OCI-LY1 (cell line): Measurements from ENCODE around the gene HOXD10.

Source experiments
- H2AFZ ChIP-seq: fragments of 200-600 bp; sonication (generic), shearing (Covaris generic); 2 replicates; pipeline ENCODE4 v1.6.0; 2014; ENCODE audit warnings: antibody characterized with exemption, mild to moderate bottlenecking, low read length
- H3F3A ChIP-seq: fragments of 200-600 bp; sonication (generic), shearing (Covaris generic); 2 replicates; pipeline ENCODE4 v1.6.0; 2014; ENCODE audit warnings: mild to moderate bottlenecking, antibody characterized with exemption, low read length, moderate library complexity; ENCODE audit not compliant: insufficient read depth
- H3K27ac ChIP-seq: fragments of 200-600 bp; sonication (generic); 2 replicates; pipeline ENCODE4 v1.5.1; 2014; ENCODE audit warnings: low read length, mixed run types, mild to moderate bottlenecking, low read depth; ENCODE audit not compliant: poor library complexity, severe bottlenecking
- H3K27me3 ChIP-seq: fragments of 200-600 bp; sonication (generic); 2 replicates; pipeline ENCODE4 v1.6.0; 2014; ENCODE audit warnings: antibody characterized with exemption, mild to moderate bottlenecking, low read length, moderate library complexity; ENCODE audit not compliant: insufficient read depth
- H3K36me3 ChIP-seq: fragments of 200-600 bp; sonication (generic); 2 replicates; pipeline ENCODE4 v1.6.1; 2014; ENCODE audit warnings: mild to moderate bottlenecking, antibody characterized with exemption, low read length, moderate library complexity, mixed read lengths; ENCODE audit not compliant: insufficient read depth
- H3K4me1 ChIP-seq: fragments of 200-600 bp; sonication (generic); 2 replicates; pipeline ENCODE4 v1.5.1; 2014; ENCODE audit warnings: mild to moderate bottlenecking, low read length, moderate library complexity; ENCODE audit not compliant: insufficient read depth, severe bottlenecking
- H3K4me2 ChIP-seq: fragments of 200-600 bp; sonication (generic), shearing (Covaris generic); 2 replicates; pipeline ENCODE4 v1.6.1; 2014; ENCODE audit warnings: low read length
- H3K4me3 ChIP-seq: fragments of 200-600 bp; sonication (generic); 2 replicates; pipeline ENCODE4 v1.5.1; 2014; ENCODE audit warnings: low read length, low read depth, mild to moderate bottlenecking, mixed read lengths; ENCODE audit not compliant: poor library complexity, severe bottlenecking
- H3K79me2 ChIP-seq: fragments of 200-600 bp; shearing (Covaris generic); 2 replicates; pipeline ENCODE4 v1.6.1; 2016; ENCODE audit warnings: mixed run types, low read length, mixed read lengths; ENCODE audit not compliant: insufficient read depth
- H3K9ac ChIP-seq: fragments of 200-600 bp; sonication (generic), shearing (Covaris generic); 2 replicates; pipeline ENCODE4 v1.6.1; 2014; ENCODE audit warnings: mild to moderate bottlenecking, low read length, mixed read lengths
- H3K9me2 ChIP-seq: fragments of 200-600 bp; sonication (generic), shearing (Covaris generic); 2 replicates; pipeline ENCODE4 v1.6.1; 2014; ENCODE audit warnings: low read depth, mild to moderate bottlenecking, low read length, mixed read lengths
- H3K9me3 ChIP-seq: fragments of 200-600 bp; shearing (Covaris generic); 2 replicates; pipeline ENCODE4 v1.6.1; 2014; ENCODE audit warnings: low read length, mixed read lengths
- H4K20me1 ChIP-seq: fragments of 200-600 bp; sonication (generic), shearing (Covaris generic); 2 replicates; pipeline ENCODE4 v1.6.0; 2016; ENCODE audit warnings: mild to moderate bottlenecking, low read length; ENCODE audit not compliant: insufficient read depth
- EZH2 ChIP-seq: fragments of 200-600 bp; sonication (generic), shearing (Covaris generic); IDR thresholded peaks from 2 replicates; pipeline ENCODE4 v1.8.0; 2017; ENCODE audit warnings: borderline replicate concordance, mixed run types, mild to moderate bottlenecking, antibody characterized with exemption, low read length, moderate library complexity, mixed read lengths
- TF ChIP-seq, protein P1 (sequence below): fragments of 200-600 bp; sonication (generic), shearing (Covaris generic); IDR thresholded peaks from 2 replicates; pipeline ENCODE4 v1.5.1; 2017; ENCODE audit warnings: mild to moderate bottlenecking, antibody characterized with exemption, low read length, moderate library complexity, mixed read lengths

HOXD10 gene

DNA sequence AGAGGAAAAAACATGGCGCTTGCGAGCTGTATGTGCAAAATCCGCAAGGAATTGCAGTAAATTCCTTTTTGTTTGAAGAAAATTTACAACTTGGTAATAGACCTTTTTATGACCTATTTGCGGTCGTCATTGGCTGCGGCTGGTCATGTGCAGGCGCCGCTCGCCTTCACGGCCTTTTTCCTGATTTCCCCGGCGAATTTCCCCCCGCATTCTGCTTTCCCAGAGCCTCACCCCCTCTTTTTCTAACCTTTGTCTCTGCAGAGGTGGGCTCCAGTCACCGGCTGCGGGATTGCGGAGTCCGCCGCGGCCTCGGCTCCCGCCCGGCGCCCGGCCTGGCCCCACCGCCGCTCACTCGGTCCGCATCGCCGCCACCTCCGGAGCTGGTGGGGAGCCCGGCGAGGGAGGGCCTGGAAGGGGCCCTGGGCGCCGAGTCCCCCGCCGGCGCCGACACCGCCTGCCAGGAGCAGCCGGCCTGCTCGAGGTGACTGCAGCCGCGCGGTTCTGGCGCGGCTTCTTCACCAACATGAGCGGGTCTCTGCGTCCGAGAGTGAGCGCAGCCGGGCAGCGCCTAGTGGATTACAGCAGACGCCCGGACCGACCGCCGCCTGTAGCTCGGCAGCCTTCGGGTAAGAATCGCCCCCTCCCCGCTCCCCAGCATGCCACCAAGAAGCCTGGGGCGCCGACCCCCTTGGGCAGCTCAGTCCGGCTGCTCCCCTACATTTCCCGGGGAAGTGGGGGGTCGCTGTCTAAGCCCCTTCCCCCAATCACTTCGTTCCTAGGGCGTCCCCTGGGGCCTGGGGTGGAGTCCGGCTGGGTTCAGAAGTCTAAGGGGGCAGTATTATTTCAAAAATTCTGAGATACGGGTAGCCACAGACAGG, 20.0 kb downstream of the HOXD10 start:
- H3K27ac ChIP-seq: no peak overlapping the region
- no peak overlapping the region for H3K4me3 ChIP-seq
- H2AFZ ChIP-seq: no peak overlapping the region
- TF ChIP-seq, protein P1, sequence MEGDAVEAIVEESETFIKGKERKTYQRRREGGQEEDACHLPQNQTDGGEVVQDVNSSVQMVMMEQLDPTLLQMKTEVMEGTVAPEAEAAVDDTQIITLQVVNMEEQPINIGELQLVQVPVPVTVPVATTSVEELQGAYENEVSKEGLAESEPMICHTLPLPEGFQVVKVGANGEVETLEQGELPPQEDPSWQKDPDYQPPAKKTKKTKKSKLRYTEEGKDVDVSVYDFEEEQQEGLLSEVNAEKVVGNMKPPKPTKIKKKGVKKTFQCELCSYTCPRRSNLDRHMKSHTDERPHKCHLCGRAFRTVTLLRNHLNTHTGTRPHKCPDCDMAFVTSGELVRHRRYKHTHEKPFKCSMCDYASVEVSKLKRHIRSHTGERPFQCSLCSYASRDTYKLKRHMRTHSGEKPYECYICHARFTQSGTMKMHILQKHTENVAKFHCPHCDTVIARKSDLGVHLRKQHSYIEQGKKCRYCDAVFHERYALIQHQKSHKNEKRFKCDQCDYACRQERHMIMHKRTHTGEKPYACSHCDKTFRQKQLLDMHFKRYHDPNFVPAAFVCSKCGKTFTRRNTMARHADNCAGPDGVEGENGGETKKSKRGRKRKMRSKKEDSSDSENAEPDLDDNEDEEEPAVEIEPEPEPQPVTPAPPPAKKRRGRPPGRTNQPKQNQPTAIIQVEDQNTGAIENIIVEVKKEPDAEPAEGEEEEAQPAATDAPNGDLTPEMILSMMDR: no peak
- TF ChIP-seq EZH2: no peak
- no peaks in the 10 kb centered on the region for H3K9me2 ChIP-seq
- H3K9ac ChIP-seq: no peak overlapping the region
- no peak overlapping the region for H3K4me2 ChIP-seq
- H3K4me1 ChIP-seq: peaks cover 5% of the 10 kb centered on the region
- H4K20me1 ChIP-seq: no peaks in the 10 kb centered on the region
- no peaks in the 10 kb centered on the region for H3K9me3 ChIP-seq
- no peaks in the 10 kb centered on the region for H3F3A ChIP-seq
- H3K36me3 ChIP-seq: no peaks in the 10 kb centered on the region
- H3K79me2 ChIP-seq: no peaks in the 10 kb centered on the region
- H3K27me3 ChIP-seq: no peaks in the 10 kb centered on the region

DNA sequence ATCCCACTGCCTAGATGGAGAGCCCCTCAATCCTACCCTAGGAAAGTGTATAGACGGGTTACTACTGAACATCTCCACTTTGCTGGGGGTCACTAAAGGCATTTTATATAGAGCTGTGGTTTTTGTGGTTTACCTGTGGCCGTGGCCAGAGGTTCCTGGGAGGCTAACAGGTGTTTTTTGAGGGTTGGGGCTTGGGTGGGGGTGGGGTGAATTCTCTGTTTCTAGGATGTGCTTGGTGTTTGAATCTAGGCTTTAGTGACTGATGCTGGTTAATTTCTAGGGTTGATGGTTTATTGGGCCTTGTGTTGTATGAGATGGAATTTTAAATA, 20.6 kb downstream of the HOXD10 start:
- Histone ChIP-seq H3K36me3 (no peaks in the 10 kb centered on the region), H3K79me2 (no peaks in the 10 kb centered on the region), H3K9me2 (no peaks in the 10 kb centered on the region), H3K27ac (no peak overlapping the region), H3F3A (no peaks in the 10 kb centered on the region), H3K9ac (no peak overlapping the region), H3K4me3 (no peak overlapping the region), H3K27me3 (no peaks in the 10 kb centered on the region), H4K20me1 (no peaks in the 10 kb centered on the region), H2AFZ (no peak overlapping the region), H3K4me2 (no peak overlapping the region), H3K4me1 (peaks cover 5% of the 10 kb centered on the region), H3K9me3 (no peaks in the 10 kb centered on the region)
- no peak for TF ChIP-seq EZH2
- TF ChIP-seq, protein P1: no peak

DNA sequence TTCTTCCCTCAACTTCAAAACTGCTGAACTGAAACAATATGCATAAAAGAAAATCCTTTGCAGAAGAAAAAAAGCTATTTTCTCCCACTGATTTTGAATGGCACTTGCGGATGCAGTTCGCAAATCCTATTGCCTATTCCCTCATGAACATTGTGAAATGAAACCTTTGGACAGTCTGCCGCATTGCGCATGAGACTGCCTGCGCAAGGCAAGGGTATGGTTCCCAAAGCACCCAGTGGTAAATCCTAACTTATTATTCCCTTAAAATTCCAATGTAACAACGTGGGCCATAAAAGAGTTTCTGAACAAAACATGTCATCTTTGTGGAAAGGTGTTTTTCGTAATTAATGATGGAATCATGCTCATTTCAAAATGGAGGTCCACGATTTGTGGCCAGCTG, 21.3 kb downstream of the HOXD10 start:
- Histone ChIP-seq H3K9ac (no peak overlapping the region), H3K79me2 (no peaks in the 10 kb centered on the region), H3K36me3 (no peaks in the 10 kb centered on the region), H4K20me1 (no peaks in the 10 kb centered on the region), H3F3A (no peaks in the 10 kb centered on the region), H3K9me2 (no peaks in the 10 kb centered on the region), H3K9me3 (no peaks in the 10 kb centered on the region), H3K4me3 (no peak overlapping the region), H3K4me2 (no peak overlapping the region), H3K27me3 (no peaks in the 10 kb centered on the region), H3K27ac (no peak overlapping the region), H2AFZ (no peak overlapping the region), H3K4me1 (peaks cover 5% of the 10 kb centered on the region)
- TF ChIP-seq EZH2: no peak
- TF ChIP-seq, protein P1: no peak
